HepG2 (cell line): ENCODE measurements around the gene TAP1. TPM values are rescaled to one million over a fixed set of nuclear protein-coding genes. Genes with fewer than 3 reads are reported as not detected.

ENCODE experiments used
- EP300 ChIP-seq, 3 experiments: sonication (generic) in 1 of 3; formaldehyde crosslinking in 1 of 3; IDR thresholded peaks; 2 replicates each; pipeline versions ENCODE4 v1.5.1 to v1.6.1; 2011 to 2020; ENCODE audit warnings: low read depth in 2 of 3, low read length in 2 of 3, borderline replicate concordance in 1 of 3, improper control_type of control experiment in 1 of 3, mild to moderate bottlenecking in 1 of 3, missing genetic modification reagents in 1 of 3, moderate library complexity in 1 of 3
- FOXP1 ChIP-seq, 2 experiments: fragments of 450-650 bp in 1 of 2; IDR thresholded peaks; 2 replicates each; pipeline ENCODE4 v1.6.1; 2017 to 2018; ENCODE audit warnings: antibody characterized with exemption in 1 of 2
- GPBP1L1 ChIP-seq: sonication (generic); formaldehyde crosslinking; IDR thresholded peaks from 2 replicates; pipeline ENCODE4 v1.5.0; 2020; ENCODE audit warnings: mild to moderate bottlenecking, missing genetic modification reagents
- HINFP ChIP-seq: sonication (generic); formaldehyde crosslinking; IDR thresholded peaks from 2 replicates; pipeline ENCODE4 v1.4.0; 2020; ENCODE audit warnings: low read depth, mild to moderate bottlenecking, missing genetic modification reagents
- HMG20A ChIP-seq: IDR thresholded peaks from 2 replicates; pipeline ENCODE4 v1.6.1; 2016; ENCODE audit warnings: borderline replicate concordance
- HOXA9 ChIP-seq: sonication (generic); formaldehyde crosslinking; IDR thresholded peaks from 2 replicates; pipeline ENCODE4 v1.8.1; 2022; ENCODE audit warnings: missing genetic modification reagents, mild to moderate bottlenecking, moderate library complexity, borderline replicate concordance
- KDM2A ChIP-seq: sonication (generic); formaldehyde crosslinking; IDR thresholded peaks from 2 replicates; pipeline ENCODE4 v1.4.0; 2020; ENCODE audit warnings: low read depth, missing genetic modification reagents, borderline replicate concordance
- KDM3A ChIP-seq: IDR thresholded peaks from 2 replicates; pipeline ENCODE4 v1.6.1; 2018; ENCODE audit warnings: low read depth, missing compliant biosample characterization
- MIER3 ChIP-seq: IDR thresholded peaks from 2 replicates; pipeline ENCODE4 v1.6.1; 2016; ENCODE audit warnings: missing compliant biosample characterization, borderline replicate concordance
- PITX1 ChIP-seq: sonication (generic); formaldehyde crosslinking; IDR thresholded peaks from 2 replicates; pipeline ENCODE4 v1.5.1; 2020; ENCODE audit warnings: mild to moderate bottlenecking, missing genetic modification reagents
- RXRB ChIP-seq: IDR thresholded peaks from 2 replicates; pipeline ENCODE4 v1.6.1; 2016; ENCODE audit warnings: borderline replicate concordance, missing genetic modification reagents, missing compliant biosample characterization
- TFDP2 ChIP-seq: sonication (generic); formaldehyde crosslinking; IDR thresholded peaks from 2 replicates; pipeline ENCODE4 v1.4.0; 2020; ENCODE audit warnings: missing genetic modification reagents
- ZBTB20 ChIP-seq: sonication (generic); formaldehyde crosslinking; IDR thresholded peaks from 2 replicates; pipeline ENCODE4 v1.8.1; 2023; ENCODE audit warnings: missing genetic modification reagents, low read depth, mild to moderate bottlenecking, borderline replicate concordance
- ZNF441 ChIP-seq: sonication (generic); formaldehyde crosslinking; IDR thresholded peaks from 2 replicates; pipeline ENCODE4 v1.7.0; 2021; ENCODE audit warnings: missing genetic modification reagents, borderline replicate concordance
- ZSCAN12 ChIP-seq: sonication (generic); formaldehyde crosslinking; IDR thresholded peaks from 2 replicates; pipeline ENCODE4 v1.9.0; 2021; ENCODE audit warnings: mild to moderate bottlenecking, missing genetic modification reagents
- polyA plus RNA-seq, 8 experiments: library from polyadenylated mRNA; depleted of rRNA in 3 of 8; stranded (reverse) in 7 of 8; unstranded in 1 of 8; fragments of >200 nt; fragmentation: Illumina TruSeq in 4 of 8; extraction: Trizol in 4 of 8; gene quantifications; 2 replicates each; pipeline versions ENCODE4 v1.2.1 to v1.2.3, GENCODE V29; 2011 to 2016; ENCODE audit warnings: low read depth in 4 of 8, missing spikeins in 1 of 8, mixed read lengths in 1 of 8; ENCODE audit not compliant: insufficient read depth in 1 of 8
- total RNA-seq, 5 experiments: library from RNA; depleted of rRNA; stranded (reverse); fragments of >200 nt; fragmentation: Illumina TruSeq; extraction: Trizol; gene quantifications; 2 replicates each; pipeline ENCODE4 v1.2.3, GENCODE V29; 2016; ENCODE audit warnings: low read depth in 1 of 5
- TF ChIP-seq, protein P1 (sequence below): sonication (generic); formaldehyde crosslinking; IDR thresholded peaks from 2 replicates; pipeline ENCODE4 v1.4.0; 2020; ENCODE audit warnings: missing genetic modification reagents, mild to moderate bottlenecking, borderline replicate concordance
- TF ChIP-seq, protein P2 (sequence below): sonication (generic); formaldehyde crosslinking; IDR thresholded peaks from 2 replicates; pipeline ENCODE4 v1.4.0; 2020; ENCODE audit warnings: mild to moderate bottlenecking, missing genetic modification reagents
- TF ChIP-seq, protein P3 (sequence below): IDR thresholded peaks from 2 replicates; pipeline ENCODE4 v1.6.1; 2018; ENCODE audit warnings: missing genetic modification reagents, mild to moderate bottlenecking, missing compliant biosample characterization

The TAP1 gene
- total and polyA plus RNA-seq, 2 of the 13 experiments (the other 11 are each of a cell fraction or from before 2014, with no cell fraction given) = 31.2 to 52.2 TPM

- no peak; the same call in 1 of the 2 replicates for TF ChIP-seq HINFP (CRISPR knock-in tag)
- 0 out of 2 replicates have a peak, but pooled peaks have one; percentile 17 for TF ChIP-seq MIER3 (CRISPR knock-in tag)
- no peak for TF ChIP-seq GPBP1L1 (CRISPR knock-in tag)
- TF ChIP-seq KDM2A = peak; percentile 97
- TF ChIP-seq, protein P1, sequence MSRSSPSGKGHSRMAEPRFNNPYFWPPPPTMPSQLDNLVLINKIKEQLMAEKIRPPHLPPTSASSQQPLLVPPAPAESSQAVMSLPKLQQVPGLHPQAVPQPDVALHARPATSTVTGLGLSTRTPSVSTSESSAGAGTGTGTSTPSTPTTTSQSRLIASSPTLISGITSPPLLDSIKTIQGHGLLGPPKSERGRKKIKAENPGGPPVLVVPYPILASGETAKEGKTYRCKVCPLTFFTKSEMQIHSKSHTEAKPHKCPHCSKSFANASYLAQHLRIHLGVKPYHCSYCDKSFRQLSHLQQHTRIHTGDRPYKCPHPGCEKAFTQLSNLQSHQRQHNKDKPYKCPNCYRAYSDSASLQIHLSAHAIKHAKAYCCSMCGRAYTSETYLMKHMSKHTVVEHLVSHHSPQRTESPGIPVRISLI = no peak
- TF ChIP-seq RXRB (CRISPR knock-in tag) = peak; percentile 66; the same call in 1 of the 2 replicates
- TF ChIP-seq, protein P2, sequence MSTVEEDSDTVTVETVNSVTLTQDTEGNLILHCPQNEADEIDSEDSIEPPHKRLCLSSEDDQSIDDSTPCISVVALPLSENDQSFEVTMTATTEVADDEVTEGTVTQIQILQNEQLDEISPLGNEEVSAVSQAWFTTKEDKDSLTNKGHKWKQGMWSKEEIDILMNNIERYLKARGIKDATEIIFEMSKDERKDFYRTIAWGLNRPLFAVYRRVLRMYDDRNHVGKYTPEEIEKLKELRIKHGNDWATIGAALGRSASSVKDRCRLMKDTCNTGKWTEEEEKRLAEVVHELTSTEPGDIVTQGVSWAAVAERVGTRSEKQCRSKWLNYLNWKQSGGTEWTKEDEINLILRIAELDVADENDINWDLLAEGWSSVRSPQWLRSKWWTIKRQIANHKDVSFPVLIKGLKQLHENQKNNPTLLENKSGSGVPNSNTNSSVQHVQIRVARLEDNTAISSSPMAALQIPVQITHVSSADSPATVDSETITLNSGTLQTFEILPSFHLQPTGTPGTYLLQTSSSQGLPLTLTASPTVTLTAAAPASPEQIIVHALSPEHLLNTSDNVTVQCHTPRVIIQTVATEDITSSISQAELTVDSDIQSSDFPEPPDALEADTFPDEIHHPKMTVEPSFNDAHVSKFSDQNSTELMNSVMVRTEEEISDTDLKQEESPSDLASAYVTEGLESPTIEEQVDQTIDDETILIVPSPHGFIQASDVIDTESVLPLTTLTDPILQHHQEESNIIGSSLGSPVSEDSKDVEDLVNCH (CRISPR knock-in tag) = no peak
- TF ChIP-seq KDM3A (CRISPR knock-in tag) = peak; percentile 96
- TF ChIP-seq, protein P3, sequence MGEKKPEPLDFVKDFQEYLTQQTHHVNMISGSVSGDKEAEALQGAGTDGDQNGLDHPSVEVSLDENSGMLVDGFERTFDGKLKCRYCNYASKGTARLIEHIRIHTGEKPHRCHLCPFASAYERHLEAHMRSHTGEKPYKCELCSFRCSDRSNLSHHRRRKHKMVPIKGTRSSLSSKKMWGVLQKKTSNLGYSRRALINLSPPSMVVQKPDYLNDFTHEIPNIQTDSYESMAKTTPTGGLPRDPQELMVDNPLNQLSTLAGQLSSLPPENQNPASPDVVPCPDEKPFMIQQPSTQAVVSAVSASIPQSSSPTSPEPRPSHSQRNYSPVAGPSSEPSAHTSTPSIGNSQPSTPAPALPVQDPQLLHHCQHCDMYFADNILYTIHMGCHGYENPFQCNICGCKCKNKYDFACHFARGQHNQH = peak; percentile 62; the same call in 1 of the 2 replicates
- TF ChIP-seq ZNF441 (CRISPR knock-in tag) = no peak
- peak; percentile 21; the same call in 1 of the 2 replicates for TF ChIP-seq ZBTB20
- TF ChIP-seq HOXA9 (CRISPR knock-in tag) = 0 out of 2 replicates have a peak, but pooled peaks have one; percentile 11
- peak; percentile 45; the same call in 1 of the 2 replicates for TF ChIP-seq PITX1 (CRISPR knock-in tag)
- no peak for TF ChIP-seq ZSCAN12
- peak; percentile 71 for TF ChIP-seq TFDP2 (CRISPR knock-in tag)
- peak in 1 of 2 experiments; percentile 2; a peak in 1 of 4 replicates for TF ChIP-seq EP300 (IDR thresholded peaks at IDR 0.05; ENCODE audit: low read depth in 2 of 2, low read length in 2 of 2)
- no peak; the same call in 1 of the 2 replicates for TF ChIP-seq EP300 (CRISPR knock-in tag; IDR thresholded peaks at IDR 0.05; ENCODE audit: borderline replicate concordance)
- TF ChIP-seq HMG20A (CRISPR knock-in tag) = no peak; the same call in 1 of the 2 replicates
- TF ChIP-seq FOXP1 (IDR thresholded peaks at IDR 0.05) = no peak
- no peak for TF ChIP-seq FOXP1 (CRISPR knock-in tag; IDR thresholded peaks at IDR 0.05)
Observed at GRCh38 chr6:32853541-32854375, at the start of gene TAP1, which contains the start of gene PSMB9 (continued).
